ENCODE results near the gene RIPOR3.
"Not testable (repeated sequence)": the region's sequence is repeated elsewhere in the genome, so short reads cannot be mapped to it uniquely, and the experiment has no call there.

The RIPOR3 gene

DNA sequence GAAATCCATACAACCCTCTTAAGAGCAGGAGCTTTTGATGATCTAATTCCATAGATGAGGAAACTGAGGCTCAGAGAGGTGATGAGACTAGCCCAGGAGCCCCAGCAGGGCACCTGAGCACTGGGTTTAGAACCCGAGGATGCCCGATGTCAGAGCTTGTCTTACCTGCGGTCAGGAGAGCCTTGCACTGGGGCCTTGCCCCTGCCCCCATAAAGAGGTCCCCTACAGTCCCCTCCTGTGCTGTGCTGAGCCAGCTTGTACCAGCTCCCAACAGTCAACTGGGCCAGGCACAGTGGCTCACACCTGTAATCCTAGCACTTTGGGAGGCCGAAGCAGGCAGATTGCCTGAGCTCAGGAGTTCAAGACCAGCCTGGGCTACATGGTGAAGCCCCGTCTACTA is 58.6 kb downstream of the RIPOR3 start:
- DNase-seq (ENCODE audit: low spot score): no peak

- DNase-seq (ENCODE audit: low spot score): no peak
Observed at GRCh38 chr20:50632236-50632635, 59.1 kb downstream of the RIPOR3 start.

GRCh38 chr20:50630578-50631263 is 60.6 kb downstream of the RIPOR3 start:
- no peak for DNase-seq (ENCODE audit: low spot score)

DNA sequence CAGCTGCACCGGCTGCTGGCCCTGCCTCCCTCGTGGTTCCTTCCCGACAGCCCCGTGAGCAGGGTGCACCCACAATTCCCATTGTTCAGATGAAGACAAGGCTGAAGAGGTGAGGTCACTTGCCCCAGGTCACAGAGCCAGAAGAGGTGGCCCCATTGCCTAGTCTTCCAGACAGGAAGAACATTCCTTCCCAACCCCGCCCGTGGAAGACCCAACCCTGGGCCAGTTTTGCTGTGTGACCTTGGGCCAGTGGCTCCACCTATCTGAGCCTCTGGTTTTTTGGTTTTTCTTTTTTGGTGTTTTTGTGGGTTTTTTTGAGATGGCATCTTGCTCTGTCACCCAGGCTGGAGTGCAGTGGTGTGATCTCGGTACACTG is 61.7 kb downstream of the RIPOR3 start:
- DNase-seq (ENCODE audit: low spot score): no peak

DNA sequence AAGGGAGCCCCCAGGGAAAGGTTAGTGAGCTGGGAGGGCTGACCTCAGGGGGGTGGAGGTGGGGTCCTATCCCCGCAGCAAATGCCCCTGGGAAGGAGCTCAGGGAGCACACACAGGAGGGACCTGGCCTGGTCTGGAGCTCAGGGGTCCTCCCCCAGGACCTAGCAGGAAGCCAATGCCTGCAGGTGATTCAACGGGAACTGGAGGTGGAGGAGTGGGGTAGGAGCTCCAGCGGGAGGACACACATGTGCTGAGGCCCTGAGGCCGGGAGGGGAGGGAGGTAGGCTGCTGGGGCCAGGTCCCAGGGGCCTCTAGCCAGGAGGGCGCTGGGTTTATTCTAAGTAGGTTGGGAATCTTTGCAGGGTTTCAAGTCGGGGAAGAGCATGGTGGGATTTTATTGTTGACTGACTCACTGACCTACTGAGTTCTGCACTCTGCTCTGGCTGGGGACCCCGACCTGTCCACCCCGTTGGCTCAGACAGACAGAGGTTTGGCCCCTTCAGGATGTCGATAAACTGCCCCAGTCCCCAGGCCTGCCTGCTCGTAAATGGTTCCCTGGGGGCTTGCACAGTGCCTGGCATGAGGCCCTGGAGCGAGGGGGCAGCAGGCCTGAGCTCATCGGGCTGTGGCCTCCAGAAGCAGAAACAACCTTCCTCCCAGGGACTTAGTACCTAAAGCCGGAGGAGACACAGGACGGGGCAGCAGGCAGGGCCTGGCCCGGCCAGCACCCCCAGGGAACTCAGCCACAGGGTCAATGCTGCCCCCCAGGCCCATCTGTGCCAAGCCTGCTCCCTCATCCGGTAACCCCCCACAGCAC is 62.3 kb downstream of the RIPOR3 start:
- no peak for DNase-seq (ENCODE audit: low spot score)

DNA sequence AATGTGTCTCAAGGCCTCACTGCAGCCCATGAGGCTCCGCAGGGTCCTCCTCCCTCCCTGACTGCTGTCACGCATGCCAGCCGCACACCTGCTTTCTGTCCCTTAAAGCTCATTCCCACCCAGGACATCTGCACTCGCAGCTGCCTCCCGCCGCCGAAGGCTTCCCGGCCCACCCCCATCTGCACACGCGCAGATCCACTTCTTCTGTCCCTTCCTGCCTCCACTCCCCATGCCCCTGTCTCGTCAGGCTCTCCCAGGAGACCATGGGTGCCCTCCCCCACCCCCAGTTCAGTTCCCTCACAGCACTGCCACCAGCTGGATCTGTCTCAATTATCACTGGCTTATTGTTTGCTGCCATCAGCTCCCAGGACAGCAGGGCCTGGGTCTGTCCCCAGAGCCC is 63.0 kb downstream of the RIPOR3 start:
- DNase-seq (ENCODE audit: low spot score): no peak

- DNase-seq (ENCODE audit: low spot score): no peak
Observed at GRCh38 chr20:50627747-50628146, 63.6 kb downstream of the RIPOR3 start.

GRCh38 chr20:50625986-50626677 is 65.2 kb downstream of the RIPOR3 start:
- DNase-seq (ENCODE audit: low spot score): no peak

DNA sequence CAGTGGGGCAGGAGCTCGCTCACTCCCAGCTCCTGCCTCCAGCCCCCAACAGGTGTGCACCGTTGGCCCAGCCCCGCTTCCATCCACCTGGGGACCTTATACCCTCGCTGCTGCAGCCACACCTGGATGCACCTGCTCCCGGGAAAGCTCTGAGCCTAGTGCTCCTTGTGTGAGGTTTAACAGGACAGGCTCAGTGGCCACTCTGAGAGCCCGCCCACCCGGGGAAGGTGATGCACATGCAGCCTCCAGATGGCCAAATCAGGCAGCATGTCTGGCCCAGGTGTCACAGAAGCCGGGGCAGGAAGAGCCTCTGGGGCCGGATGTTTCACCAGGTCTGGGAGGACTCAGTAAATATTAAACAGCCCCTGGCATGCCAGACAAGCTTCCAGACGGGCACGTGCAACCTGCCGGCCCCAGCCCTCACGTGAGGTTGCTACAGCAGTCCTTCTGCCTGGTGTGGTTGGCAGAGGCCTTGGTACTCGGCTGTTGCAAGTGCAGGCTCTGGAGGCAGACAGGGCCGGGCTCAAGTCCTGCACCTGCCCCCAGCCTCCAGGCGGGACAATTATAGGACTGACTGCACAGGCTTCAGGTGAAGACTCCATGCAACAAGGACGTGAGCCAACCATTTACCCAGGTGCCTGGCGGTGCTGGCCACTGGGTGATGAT is 66.9 kb downstream of the RIPOR3 start:
- DNase-seq (ENCODE audit: low spot score): no peak

GRCh38 chr20:50621068-50621665 is 70.2 kb downstream of the RIPOR3 start:
- no peak for DNase-seq (ENCODE audit: low spot score)

GRCh38 chr20:50620459-50620858 is 70.9 kb downstream of the RIPOR3 start:
- DNase-seq (ENCODE audit: low spot score): not testable (repeated sequence)

- no peak for DNase-seq (ENCODE audit: low spot score)
Observed at GRCh38 chr20:50618537-50618936, 72.8 kb downstream of the RIPOR3 start.

DNA sequence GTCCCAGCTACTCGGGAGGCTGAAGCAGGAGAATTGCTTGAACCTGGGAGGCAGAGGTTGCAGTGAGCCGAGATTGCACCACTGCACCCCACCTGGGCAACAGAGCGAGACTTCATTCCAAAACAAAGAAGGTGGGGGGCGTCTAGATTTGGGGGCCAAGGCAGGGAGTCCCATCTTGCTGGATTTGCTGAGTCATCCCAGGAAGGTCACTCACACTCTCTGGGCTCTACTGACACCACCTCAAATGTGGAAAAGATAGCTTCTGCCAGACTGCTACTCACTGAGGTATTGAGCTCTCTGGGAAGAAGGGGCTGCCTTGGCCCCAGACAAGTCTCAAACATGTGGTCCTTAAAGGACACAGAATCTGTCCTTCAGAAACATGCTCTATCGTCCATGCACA is 74.3 kb downstream of the RIPOR3 start:
- no peak for DNase-seq (ENCODE audit: low spot score)

GRCh38 chr20:50615407-50615806 is 75.9 kb downstream of the RIPOR3 start:
- no peak for DNase-seq (ENCODE audit: low spot score)

DNA sequence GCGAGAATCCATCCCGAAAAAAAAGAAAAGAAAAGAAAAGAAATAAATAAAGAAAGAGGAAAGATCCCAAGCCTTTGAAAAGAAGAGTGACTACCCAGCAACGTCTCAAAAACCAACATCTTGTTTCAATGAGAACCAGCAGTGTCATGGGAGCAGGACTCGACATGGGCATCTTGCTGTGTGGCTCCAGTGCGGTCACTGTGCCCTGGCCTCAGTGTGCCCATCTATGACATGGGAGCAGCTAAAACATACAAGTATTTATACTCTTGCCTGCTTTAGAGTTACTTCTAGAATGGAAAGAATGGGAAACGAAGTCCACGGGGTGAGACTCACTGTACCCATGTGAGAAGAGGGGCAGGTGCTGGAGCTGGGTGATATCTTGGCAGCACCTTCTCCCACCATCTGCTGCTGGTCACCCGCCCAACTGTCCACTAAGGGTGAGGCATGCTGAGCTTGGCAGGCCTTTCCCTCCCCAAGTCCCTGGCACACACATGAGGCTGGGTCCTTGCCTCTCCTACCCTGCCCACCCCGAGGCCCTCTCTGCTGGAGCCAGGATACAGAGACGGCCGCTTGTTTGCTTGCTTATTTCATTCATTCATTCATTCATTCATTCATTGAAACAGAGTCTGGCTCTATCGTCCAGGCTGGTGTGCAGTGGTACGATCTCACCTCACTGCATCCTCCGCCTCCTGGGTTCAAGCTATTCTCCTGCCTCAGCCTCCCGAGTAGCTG is 77.7 kb downstream of the RIPOR3 start:
- no peak for DNase-seq (ENCODE audit: low spot score)

DNA sequence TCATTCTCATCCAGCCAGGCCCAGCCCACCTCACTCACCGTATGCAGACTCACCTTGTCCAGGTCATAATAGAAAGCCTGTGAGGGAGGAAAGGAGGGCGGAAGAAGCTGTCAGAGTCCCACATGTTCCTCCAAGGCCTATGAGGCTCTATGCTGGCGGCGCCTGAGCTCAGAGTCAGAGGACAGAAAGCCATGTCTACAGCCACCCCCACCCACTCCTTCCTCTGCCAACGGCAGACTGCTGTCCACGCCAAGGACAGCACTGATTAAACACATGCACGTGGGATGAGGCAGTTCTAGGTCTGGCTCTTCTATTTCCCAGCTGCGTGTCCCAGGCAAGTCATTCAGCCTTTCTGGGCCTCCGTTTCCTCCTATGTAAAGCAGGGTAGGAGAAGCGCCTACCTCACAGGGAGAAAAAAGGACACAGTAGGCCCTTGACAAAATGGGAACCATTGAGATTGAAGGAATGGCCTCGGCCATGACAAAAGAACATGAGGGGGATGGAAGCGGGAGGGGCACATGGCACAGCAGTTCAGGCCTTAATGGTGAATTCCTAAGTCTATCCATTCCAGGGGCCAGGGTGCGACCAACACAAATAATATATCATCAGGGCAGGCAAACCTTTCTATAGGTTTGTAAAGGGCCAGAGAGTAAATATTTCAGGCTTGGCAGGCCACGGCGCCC is 80.1 kb downstream of the RIPOR3 start:
- DNase-seq (ENCODE audit: low spot score): no peak

- DNase-seq (ENCODE audit: low spot score): no peak
Observed at GRCh38 chr20:50610212-50610718, 81.1 kb downstream of the RIPOR3 start.

DNA sequence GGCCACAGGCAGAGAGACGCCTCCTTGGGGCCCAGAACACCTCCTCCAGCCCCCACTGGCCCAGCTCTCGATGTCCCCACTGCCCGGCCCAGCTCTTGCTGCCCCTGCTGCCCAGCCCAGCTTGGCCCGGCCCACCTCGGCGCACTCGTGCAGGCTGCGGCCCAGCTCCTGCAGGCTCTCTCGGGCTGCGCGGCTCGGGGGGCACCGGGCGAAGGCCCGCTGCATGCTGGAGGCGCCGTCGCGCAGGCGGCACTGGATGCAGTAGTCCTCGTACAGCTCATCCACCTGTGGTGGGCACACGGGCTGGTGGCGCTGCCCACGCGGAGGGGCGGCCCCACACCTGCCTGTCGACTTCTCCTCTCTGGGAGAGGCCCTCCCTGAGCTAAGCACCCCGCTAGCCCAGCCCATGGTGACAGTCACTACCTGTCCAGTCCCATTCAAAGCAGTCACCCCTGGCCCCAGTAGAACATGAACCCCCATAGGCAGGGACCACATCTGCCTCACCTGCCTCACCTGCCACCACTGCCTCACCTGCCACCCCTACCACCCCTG is 81.8 kb downstream of the RIPOR3 start:
- no peak for DNase-seq (ENCODE audit: low spot score)

DNA sequence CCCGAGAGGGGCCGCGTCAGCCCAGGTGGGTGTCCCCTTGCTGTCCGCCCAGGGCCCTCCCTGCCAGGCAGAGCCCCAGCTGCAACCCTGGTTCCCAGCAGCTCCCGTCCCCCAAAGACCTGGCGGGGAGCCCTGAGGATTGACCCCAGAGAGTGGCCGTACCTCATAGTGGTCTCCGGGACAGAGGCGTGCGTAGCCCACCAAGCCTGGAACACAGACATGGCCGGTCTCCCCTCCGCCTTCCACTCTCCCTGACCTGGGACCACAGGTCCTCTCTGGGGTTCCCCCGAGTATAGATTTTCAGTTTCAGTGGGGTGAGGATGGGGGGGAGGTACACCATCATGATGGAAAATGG is 82.6 kb downstream of the RIPOR3 start:
- DNase-seq (ENCODE audit: low spot score): no peak

Measured in putamen (tissue), 1 donor.